OCI-LY7 (cell line): ENCODE data around the gene ANKFN1.

ENCODE experiments used
- CTCF ChIP-seq: fragments of 200-600 bp; sonication (generic); conservative IDR thresholded peaks from 2 replicates; pipeline ENCODE4 v1.5.1; 2014; ENCODE audit warnings: mild to moderate bottlenecking, antibody characterized with exemption, low read length, moderate library complexity, mixed read lengths
- EZH2phosphoT487 ChIP-seq: fragments of 200-600 bp; sonication (generic); IDR thresholded peaks from 2 replicates; pipeline ENCODE4 v1.6.1; 2018; ENCODE audit warnings: low read depth, borderline replicate concordance, mild to moderate bottlenecking, mixed run types, antibody characterized with exemption, low read length, moderate library complexity, mixed read lengths

- no peak for TF ChIP-seq CTCF
- TF ChIP-seq EZH2phosphoT487, result no peak
These were observed 50.2 kb downstream of the ANKFN1 start for GRCh38 chr17:56203430-56203829.
